GM19193 (cell line): ENCODE data around the gene LINGO1.

ENCODE experiments used
- POLR2A ChIP-seq: IDR thresholded peaks from 4 replicates; pipeline ENCODE4 v1.6.1; 2011; ENCODE audit not compliant: insufficient read depth, insufficient read length; ENCODE audit errors: extremely low read depth

LINGO1 gene

GRCh38 chr15:77632534-77633133 lies at the start of gene LINGO1:
TSS of gene LINGO1 (minus strand) at chr15:77632912. CDS start at chr15:77632315, 597 bp downstream.
- no peak for TF ChIP-seq POLR2A

GRCh38 chr15:77681362-77681761 lies 48.6 kb upstream of the LINGO1 start:
- no peak for TF ChIP-seq POLR2A

- TF ChIP-seq POLR2A, result no peak
Measured at GRCh38 chr15:77676569-77677375, 44.1 kb upstream of the LINGO1 start.

GRCh38 chr15:77675806-77676415 lies 43.2 kb upstream of the LINGO1 start:
- no peak for TF ChIP-seq POLR2A

GRCh38 chr15:77674327-77674726 lies 41.6 kb upstream of the LINGO1 start:
- no peak for TF ChIP-seq POLR2A

- no peak for TF ChIP-seq POLR2A
Measured at GRCh38 chr15:77673866-77674265, 41.2 kb upstream of the LINGO1 start.

GRCh38 chr15:77672135-77672534 lies 39.4 kb upstream of the LINGO1 start:
- no peak for TF ChIP-seq POLR2A

GRCh38 chr15:77671362-77672056 lies 38.8 kb upstream of the LINGO1 start:
- no peak for TF ChIP-seq POLR2A

GRCh38 chr15:77670558-77671361 lies 38.0 kb upstream of the LINGO1 start:
- TF ChIP-seq POLR2A, result no peak

GRCh38 chr15:77669896-77670295 lies 37.2 kb upstream of the LINGO1 start:
- TF ChIP-seq POLR2A, result no peak

- TF ChIP-seq POLR2A, result no peak
Measured at GRCh38 chr15:77667338-77668234, 34.9 kb upstream of the LINGO1 start.

GRCh38 chr15:77666296-77666660 lies 33.6 kb upstream of the LINGO1 start:
- no peak for TF ChIP-seq POLR2A

- TF ChIP-seq POLR2A, result no peak
Measured at GRCh38 chr15:77665530-77666295, 33.0 kb upstream of the LINGO1 start.

- TF ChIP-seq POLR2A, result no peak
Measured at GRCh38 chr15:77664428-77664827, 31.7 kb upstream of the LINGO1 start.

- TF ChIP-seq POLR2A, result no peak
Measured at GRCh38 chr15:77663256-77663655, 30.5 kb upstream of the LINGO1 start.
